ENCODE data around the gene NACAD.

- no peak for TF ChIP-seq CTCF (IDR thresholded peaks at IDR 0.05; ENCODE audit: insufficient read depth, low read depth, low read length)
- TF ChIP-seq EZH2 (IDR thresholded peaks at IDR 0.05; ENCODE audit: insufficient read depth, low read length) = no peak
Measured at GRCh38 chr7:45035893-45036292, 52.9 kb downstream of the NACAD start.

Measured in astrocyte (in vitro differentiated cells and primary cell).